Skeletal muscle tissue (tissue), 4 donors: ENCODE data around the gene LCP2. TPM values are rescaled to one million over a fixed set of nuclear protein-coding genes. Genes with fewer than 3 reads are reported as not detected.
A peak's percentile ranks its signal among the peaks of the same experiment; 100 is the strongest.

Experiments
- H3K27ac ChIP-seq: one replicate; pipeline ENCODE4 v1.7.0; 2013; ENCODE audit warnings: mild to moderate bottlenecking, low read depth, low read length, inconsistent platforms
- H3K27me3 ChIP-seq, 3 donors: one replicate each; pipeline ENCODE4 v1.7.0; 2013; ENCODE audit warnings: low read length in 3 of 3; ENCODE audit not compliant: control insufficient read depth in 3 of 3, insufficient read depth in 3 of 3
- H3K36me3 ChIP-seq, 3 donors: one replicate each; pipeline ENCODE4 v1.7.0; 2013; ENCODE audit warnings: low read length in 3 of 3; ENCODE audit not compliant: control insufficient read depth in 3 of 3, insufficient read depth in 3 of 3
- H3K4me1 ChIP-seq, 3 donors: one replicate each; pipeline ENCODE4 v1.7.0; 2013; ENCODE audit warnings: low read length in 3 of 3, mild to moderate bottlenecking in 3 of 3; ENCODE audit not compliant: control insufficient read depth in 3 of 3, insufficient read depth in 3 of 3
- H3K4me3 ChIP-seq, 3 donors: one replicate each; pipeline ENCODE4 v1.7.0; 2013; ENCODE audit warnings: low read length in 3 of 3
- H3K9ac ChIP-seq, 3 donors: one replicate each; pipeline ENCODE4 v1.7.0; 2013; ENCODE audit warnings: low read length in 3 of 3, mild to moderate bottlenecking in 3 of 3, moderate library complexity in 2 of 3, low read depth in 1 of 3
- H3K9me3 ChIP-seq, 3 donors: one replicate each; pipeline ENCODE4 v1.7.0; 2013; ENCODE audit warnings: low read length in 3 of 3; ENCODE audit not compliant: control insufficient read depth in 3 of 3
- total RNA-seq: library from RNA; depleted of rRNA; stranded (reverse); fragments of >200 nt; gene quantifications from one replicate; pipeline ENCODE4 v1.2.3, GENCODE V29; 2014
- donor health status: Osteomylitis.

LCP2 gene
- total RNA-seq, 1 donor from 2014 or later = 6.8 TPM

DNA sequence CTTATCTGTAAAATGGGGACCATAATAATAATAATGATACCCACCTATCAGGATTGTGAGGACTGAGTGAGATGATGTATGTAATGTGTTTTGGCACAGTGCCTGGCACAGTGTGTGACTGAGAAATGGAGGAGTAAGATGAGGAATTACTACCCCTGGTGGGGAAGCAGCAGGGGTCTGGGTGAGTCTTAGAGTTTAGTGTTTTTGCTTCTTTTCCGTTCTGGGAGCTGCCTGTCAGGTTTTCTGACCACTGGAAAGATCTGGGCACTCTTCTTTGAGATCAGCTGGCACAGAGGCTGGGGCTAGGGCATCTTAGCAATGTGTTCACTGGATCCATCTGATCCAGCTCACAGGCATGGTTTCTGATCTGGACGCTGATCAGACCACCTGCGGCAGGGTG lies 8.5 kb downstream of the LCP2 start:
- H3K4me3 ChIP-seq = no peak overlapping the region
- H3K9me3 ChIP-seq = peaks cover 0 to 2% (median under 1%) of the 10 kb centered on the region in 3 donors
- H3K4me1 ChIP-seq = peaks cover 2 to 15% (median 3%) of the 10 kb centered on the region in 3 donors
- H3K27me3 ChIP-seq = no peaks in the 10 kb centered on the region
- H3K27ac ChIP-seq = no peak overlapping the region
- H3K36me3 ChIP-seq = no peaks in the 10 kb centered on the region
- H3K9ac ChIP-seq = no peak overlapping the region

DNA sequence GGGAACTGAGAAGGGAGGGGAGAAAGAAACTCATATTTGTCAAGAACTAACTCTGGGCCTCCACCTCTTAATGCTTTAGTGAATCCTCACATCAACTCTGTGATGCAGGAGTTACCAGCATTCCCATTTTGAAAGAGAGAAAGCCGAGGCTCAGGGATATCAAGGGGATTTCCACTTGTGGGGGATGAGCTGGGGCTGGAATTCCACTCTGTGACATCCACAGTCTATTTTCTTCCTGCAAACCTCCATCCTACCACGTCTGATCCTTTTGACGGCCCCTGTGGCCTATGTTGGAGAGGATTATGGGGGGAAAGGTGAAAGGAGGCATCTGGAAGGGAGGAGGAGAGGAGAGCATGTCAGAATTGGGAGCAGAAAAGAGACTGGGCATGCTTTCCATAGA lies 9.0 kb downstream of the LCP2 start:
- peak overlapping the region; percentile 42 for H3K27ac ChIP-seq
- H3K9me3 ChIP-seq = peaks cover 2 to 3% (median 3%) of the 10 kb centered on the region in 3 donors
- peaks cover 2 to 15% (median 3%) of the 10 kb centered on the region in 3 donors for H3K4me1 ChIP-seq
- H3K36me3 ChIP-seq = no peaks in the 10 kb centered on the region
- H3K4me3 ChIP-seq = no peak overlapping the region
- H3K27me3 ChIP-seq = no peaks in the 10 kb centered on the region
- H3K9ac ChIP-seq = no peak overlapping the region

DNA sequence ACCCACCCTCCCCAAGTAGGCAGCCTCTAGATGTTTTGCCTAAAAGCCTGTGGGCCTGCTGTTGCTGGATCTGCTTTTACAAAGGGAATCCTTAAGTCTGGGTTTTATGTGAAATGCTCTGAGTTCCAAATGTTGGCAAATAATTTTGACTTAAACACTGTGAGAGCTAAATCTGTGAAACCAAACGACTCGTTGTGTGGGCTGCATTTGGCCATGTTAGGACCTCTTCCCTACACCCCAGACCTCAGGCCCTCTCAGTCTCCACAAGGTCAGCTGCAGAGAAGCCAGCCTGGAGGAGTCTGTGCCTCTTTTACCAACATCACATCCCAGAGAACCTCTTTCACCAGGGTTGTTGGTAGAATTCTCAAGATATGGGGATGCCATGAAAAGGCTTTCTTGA lies 9.4 kb downstream of the LCP2 start:
- H3K9me3 ChIP-seq = peaks cover 2 to 7% (median 6%) of the 10 kb centered on the region in 3 donors
- H3K27ac ChIP-seq = peak overlapping the region; percentile 42
- H3K9ac ChIP-seq = no peak overlapping the region
- H3K27me3 ChIP-seq = no peaks in the 10 kb centered on the region
- H3K4me1 ChIP-seq = peaks cover 2 to 15% (median 3%) of the 10 kb centered on the region in 3 donors
- H3K4me3 ChIP-seq = no peak overlapping the region
- no peaks in the 10 kb centered on the region for H3K36me3 ChIP-seq

DNA sequence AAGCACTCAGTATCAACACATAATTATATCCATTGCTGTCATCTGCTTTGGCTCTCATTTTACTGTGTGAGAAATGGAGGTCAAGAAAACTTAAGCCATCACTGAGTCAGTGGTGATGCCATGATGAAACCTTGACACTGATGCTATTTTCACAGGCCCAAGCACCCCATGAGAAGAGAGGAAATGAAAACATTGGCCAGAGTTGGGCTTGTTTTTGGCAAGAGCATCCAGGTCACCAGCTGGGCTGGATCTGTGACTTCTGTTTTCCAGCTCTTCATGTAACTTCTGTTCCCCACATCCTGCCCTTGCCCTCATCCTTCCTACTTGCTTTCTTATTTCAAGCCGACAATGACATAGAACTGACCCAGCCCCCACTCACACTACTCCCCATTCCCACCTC lies 10.0 kb downstream of the LCP2 start:
- no peak overlapping the region for H3K4me3 ChIP-seq
- H3K27ac ChIP-seq = no peak overlapping the region
- H3K27me3 ChIP-seq = no peaks in the 10 kb centered on the region
- H3K36me3 ChIP-seq = no peaks in the 10 kb centered on the region
- H3K9me3 ChIP-seq = peaks cover 2 to 8% (median 6%) of the 10 kb centered on the region in 3 donors
- H3K9ac ChIP-seq = no peak overlapping the region
- H3K4me1 ChIP-seq = peaks cover 2 to 15% (median 3%) of the 10 kb centered on the region in 3 donors

DNA sequence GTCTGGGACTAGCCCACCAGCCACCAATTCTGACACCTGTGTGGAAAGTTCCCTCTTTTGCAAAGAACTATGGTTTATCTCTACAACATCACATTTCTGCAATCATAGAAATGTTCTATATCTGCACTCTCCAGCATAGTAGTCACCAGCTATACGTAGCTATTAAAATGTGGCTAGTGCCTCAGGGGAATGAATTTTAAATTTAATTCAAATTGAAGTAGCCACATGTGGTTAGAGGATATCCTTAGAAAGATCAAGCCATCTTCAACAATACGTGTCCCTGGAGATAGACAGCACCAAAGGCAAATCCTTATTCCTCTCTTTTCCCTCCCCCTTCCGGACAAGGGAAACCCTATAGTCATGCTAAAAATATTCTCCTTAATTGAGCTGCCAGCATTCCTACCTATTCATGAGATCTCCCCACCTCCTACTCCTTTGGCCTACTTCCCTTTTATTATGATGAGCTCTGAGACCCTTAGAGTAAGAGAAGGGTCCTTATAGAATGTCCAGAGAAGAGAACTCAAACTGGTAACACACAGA lies 11.1 kb downstream of the LCP2 start:
- Histone ChIP-seq H3K27me3 (no peaks in the 10 kb centered on the region), H3K36me3 (no peaks in the 10 kb centered on the region), H3K9me3 (peaks cover 2 to 8% (median 6%) of the 10 kb centered on the region in 3 donors), H3K27ac (no peak overlapping the region), H3K4me1 (peaks cover 2 to 15% (median 3%) of the 10 kb centered on the region in 3 donors), H3K4me3 (no peak overlapping the region), H3K9ac (no peak overlapping the region)

DNA sequence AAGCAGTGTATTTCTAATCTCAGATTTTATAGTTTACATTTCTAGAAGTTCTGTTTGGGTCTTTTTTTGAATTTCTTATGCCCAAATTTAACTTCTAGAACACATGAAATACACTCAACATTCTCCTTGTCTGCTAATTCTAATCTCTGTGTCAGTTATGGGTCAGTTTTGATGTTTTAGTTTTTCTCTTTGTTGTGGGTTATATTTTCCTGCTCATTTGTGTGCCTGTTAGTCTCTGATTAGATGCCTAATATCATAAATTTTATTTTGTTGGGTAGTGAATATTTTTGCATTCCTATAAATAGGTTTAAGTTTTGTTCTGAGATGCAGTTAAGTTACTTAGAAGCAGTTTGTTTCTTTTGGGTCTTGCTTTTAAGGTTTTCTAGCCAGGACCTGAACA lies 12.4 kb downstream of the LCP2 start:
- Histone ChIP-seq H3K27me3 (no peaks in the 10 kb centered on the region), H3K4me3 (no peak overlapping the region), H3K9ac (no peak overlapping the region), H3K9me3 (peaks cover 2 to 8% (median 6%) of the 10 kb centered on the region in 3 donors), H3K27ac (no peak overlapping the region), H3K4me1 (peaks cover 5 to 16% (median 6%) of the 10 kb centered on the region in 3 donors), H3K36me3 (no peaks in the 10 kb centered on the region)

DNA sequence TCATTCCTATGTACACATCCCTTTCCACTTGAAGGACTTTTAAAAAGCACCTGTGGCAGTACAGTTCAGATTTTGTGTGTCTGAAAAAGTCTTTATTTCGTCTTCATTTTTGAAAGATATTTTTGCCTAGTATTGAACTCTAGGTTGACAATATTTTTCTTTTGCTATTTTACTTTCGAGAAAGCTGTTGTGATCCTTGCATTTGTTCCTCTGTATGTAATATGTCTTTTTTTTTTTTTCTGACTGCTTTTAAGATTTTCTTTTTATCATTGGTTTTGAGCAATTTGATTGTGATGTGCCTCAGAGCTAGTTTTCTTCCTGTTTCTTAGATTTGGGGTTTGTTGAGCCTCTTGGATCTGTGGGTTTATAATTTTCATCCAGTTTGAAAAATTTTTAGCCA lies 13.3 kb downstream of the LCP2 start:
- peaks cover 10 to 18% (median 13%) of the 10 kb centered on the region in 3 donors for H3K4me1 ChIP-seq

DNA sequence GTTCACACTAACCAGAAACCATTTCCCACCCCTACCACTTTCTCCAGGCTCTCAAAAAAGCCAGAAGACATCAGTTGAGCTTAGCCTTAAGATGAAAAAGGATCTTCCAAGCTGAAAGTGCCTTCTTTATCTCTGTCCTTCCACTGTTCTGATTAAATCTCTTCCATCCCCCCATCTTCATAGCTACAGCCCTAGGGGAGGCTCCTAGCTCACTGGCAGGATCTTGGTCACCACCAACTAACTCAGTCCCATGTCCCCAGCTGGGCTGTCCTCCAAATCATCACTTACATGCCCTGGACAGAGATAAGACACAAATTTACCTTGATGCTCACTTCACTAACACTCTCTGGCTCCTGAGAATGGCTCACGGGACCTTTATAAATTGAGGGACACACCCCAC lies 14.3 kb downstream of the LCP2 start:
- Histone ChIP-seq H3K9ac (no peak overlapping the region), H3K27me3 (peaks cover 0 to 4% (median 0%) of the 10 kb centered on the region in 3 donors), H3K4me1 (peaks cover 15 to 20% (median 15%) of the 10 kb centered on the region in 3 donors), H3K27ac (no peak overlapping the region), H3K36me3 (no peaks in the 10 kb centered on the region), H3K4me3 (no peak overlapping the region), H3K9me3 (peaks cover 2 to 6% (median 6%) of the 10 kb centered on the region in 3 donors)

More for the DNA sequence above, 13.3 kb downstream of the LCP2 start:
- Histone ChIP-seq H3K36me3 (no peaks in the 10 kb centered on the region), H3K4me3 (no peak overlapping the region), H3K27ac (no peak overlapping the region), H3K9me3 (peaks cover 2 to 6% (median 6%) of the 10 kb centered on the region in 3 donors), H3K27me3 (no peaks in the 10 kb centered on the region), H3K9ac (no peak overlapping the region)

DNA sequence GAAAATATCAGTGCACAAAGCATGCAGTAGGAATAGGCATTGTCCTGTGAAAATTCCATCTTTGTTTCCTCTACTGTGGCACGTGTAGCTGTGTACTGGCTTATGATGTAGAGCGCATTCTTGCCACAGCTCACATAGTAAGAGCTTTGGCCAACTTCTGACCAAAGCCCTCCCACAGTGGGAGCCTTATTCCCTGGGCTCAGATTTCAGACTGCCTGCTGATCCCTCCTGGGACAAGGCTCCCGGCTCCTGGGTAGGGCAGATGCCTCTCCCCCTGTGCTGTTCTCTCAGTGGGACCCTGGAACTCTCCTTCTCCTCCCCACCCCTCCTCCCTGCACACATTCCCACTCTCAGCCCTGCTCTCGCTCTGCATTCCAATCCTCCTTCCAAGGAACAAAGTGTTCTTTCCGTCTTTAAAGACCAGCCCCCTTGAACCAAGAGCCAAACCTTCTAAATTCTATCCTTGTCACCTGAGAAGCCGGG lies 17.5 kb downstream of the LCP2 start:
- H3K27me3 ChIP-seq = peaks cover 0 to 4% (median 0%) of the 10 kb centered on the region in 3 donors
- no peak overlapping the region for H3K9ac ChIP-seq
- H3K9me3 ChIP-seq = peaks cover 2 to 6% (median 6%) of the 10 kb centered on the region in 3 donors
- no peak overlapping the region for H3K27ac ChIP-seq
- no peaks in the 10 kb centered on the region for H3K36me3 ChIP-seq
- no peak overlapping the region for H3K4me3 ChIP-seq
- peaks cover 12 to 23% (median 15%) of the 10 kb centered on the region in 3 donors for H3K4me1 ChIP-seq

DNA sequence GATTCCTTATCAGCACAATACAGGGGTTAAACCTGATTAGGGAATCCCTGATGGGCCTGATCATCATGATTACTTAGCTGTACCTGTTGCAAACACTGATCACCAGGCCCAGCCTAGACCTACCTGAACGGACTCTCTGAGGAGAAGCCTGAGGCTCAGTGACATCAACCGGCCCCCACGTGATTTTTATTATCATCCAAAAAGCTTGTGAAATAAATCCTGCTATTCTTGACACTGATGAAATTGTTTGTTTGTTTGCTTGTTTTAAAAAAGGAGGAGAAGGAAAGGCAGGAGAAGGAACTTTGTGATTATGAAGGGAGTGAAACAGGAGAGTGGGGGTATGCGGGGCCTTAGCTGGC lies 18.1 kb downstream of the LCP2 start:
- H3K36me3 ChIP-seq = no peaks in the 10 kb centered on the region
- H3K9ac ChIP-seq = no peak overlapping the region
- H3K9me3 ChIP-seq = peaks cover 2 to 6% (median 6%) of the 10 kb centered on the region in 3 donors
- no peak overlapping the region for H3K4me3 ChIP-seq
- peaks cover 12 to 23% (median 15%) of the 10 kb centered on the region in 3 donors for H3K4me1 ChIP-seq
- H3K27ac ChIP-seq = peak overlapping the region; percentile 30
- H3K27me3 ChIP-seq = peaks cover 0 to 4% (median 0%) of the 10 kb centered on the region in 3 donors
